Measurements from ENCODE around the gene PBX3. TPM values are rescaled to one million over a fixed set of nuclear protein-coding genes. Genes with fewer than 3 reads are reported as not detected.

The PBX3 gene
- total and polyA plus RNA-seq, 7 donors, result 4.2 to 12.7 (median 6.6) TPM

DNA sequence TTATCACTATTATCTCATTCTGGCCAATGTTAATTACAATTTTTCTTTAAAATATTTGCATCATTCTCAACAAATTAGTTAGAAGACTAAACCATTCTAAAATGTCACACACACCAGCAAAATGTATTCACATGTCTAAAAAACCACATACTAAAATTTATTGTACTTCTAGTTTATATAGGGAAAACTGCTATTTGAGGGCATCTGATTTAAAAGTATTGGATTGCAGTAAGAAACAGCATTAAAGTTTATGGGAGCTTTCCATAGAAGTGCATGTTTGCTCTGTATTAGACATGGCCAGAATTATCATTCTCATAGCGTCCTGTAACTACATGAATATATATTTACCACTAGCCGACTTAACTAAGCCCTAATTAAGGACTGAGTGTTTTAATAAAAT lies 150.3 kb downstream of the PBX3 start:
- H3K9me3 ChIP-seq, result no peaks in the 10 kb centered on the region
- intact Hi-C loops (cut with DNase I), result no loop called here
- no peak for ATAC-seq
- no peaks in the 10 kb centered on the region for H3K4me1 ChIP-seq
- no peaks in the 10 kb centered on the region for H3K36me3 ChIP-seq (ENCODE audit: insufficient read depth in 1 of 2, low read depth in 1 of 2)
- DNase-seq, result no peak
- no peak overlapping the region for H3K27ac ChIP-seq
- TF ChIP-seq, protein P1, sequence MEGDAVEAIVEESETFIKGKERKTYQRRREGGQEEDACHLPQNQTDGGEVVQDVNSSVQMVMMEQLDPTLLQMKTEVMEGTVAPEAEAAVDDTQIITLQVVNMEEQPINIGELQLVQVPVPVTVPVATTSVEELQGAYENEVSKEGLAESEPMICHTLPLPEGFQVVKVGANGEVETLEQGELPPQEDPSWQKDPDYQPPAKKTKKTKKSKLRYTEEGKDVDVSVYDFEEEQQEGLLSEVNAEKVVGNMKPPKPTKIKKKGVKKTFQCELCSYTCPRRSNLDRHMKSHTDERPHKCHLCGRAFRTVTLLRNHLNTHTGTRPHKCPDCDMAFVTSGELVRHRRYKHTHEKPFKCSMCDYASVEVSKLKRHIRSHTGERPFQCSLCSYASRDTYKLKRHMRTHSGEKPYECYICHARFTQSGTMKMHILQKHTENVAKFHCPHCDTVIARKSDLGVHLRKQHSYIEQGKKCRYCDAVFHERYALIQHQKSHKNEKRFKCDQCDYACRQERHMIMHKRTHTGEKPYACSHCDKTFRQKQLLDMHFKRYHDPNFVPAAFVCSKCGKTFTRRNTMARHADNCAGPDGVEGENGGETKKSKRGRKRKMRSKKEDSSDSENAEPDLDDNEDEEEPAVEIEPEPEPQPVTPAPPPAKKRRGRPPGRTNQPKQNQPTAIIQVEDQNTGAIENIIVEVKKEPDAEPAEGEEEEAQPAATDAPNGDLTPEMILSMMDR (IDR thresholded peaks at IDR 0.05), result no peak
- no peaks in the 10 kb centered on the region for H3K27me3 ChIP-seq (ENCODE audit: insufficient read depth in 3 of 3, low read length in 2 of 3)
- WGBS, 3 donors, result 96 to 100% (median 99%) methylated on average over 2 of the region's 2 CpGs
- no peak overlapping the region for H3K4me3 ChIP-seq

GRCh38 chr9:125902214-125902613 lies 155.0 kb downstream of the PBX3 start:
- intact Hi-C loops (cut with DNase I), result no loop called here
- Histone ChIP-seq H3K27ac (no peak overlapping the region), H3K9me3 (no peaks in the 10 kb centered on the region), H3K36me3 (ENCODE audit: insufficient read depth in 1 of 2, low read depth in 1 of 2) (no peaks in the 10 kb centered on the region), H3K4me1 (no peaks in the 10 kb centered on the region), H3K27me3 (ENCODE audit: insufficient read depth in 3 of 3, low read length in 2 of 3) (no peaks in the 10 kb centered on the region), H3K4me3 (no peak overlapping the region)
- 73 to 83% (median 77%) methylated on average over 3 of the region's 3 CpGs for WGBS, 3 donors
- TF ChIP-seq, protein P1 (IDR thresholded peaks at IDR 0.05), result no peak
- DNase-seq, result no peak
- ATAC-seq, result no peak

- 89 to 95% (median 93%) methylated on average over 2 of the region's 2 CpGs for WGBS, 3 donors
- no peaks in the 10 kb centered on the region for H3K9me3 ChIP-seq
- ATAC-seq, result no peak
Measured at GRCh38 chr9:125902831-125903512, 155.8 kb downstream of the PBX3 start.

DNA sequence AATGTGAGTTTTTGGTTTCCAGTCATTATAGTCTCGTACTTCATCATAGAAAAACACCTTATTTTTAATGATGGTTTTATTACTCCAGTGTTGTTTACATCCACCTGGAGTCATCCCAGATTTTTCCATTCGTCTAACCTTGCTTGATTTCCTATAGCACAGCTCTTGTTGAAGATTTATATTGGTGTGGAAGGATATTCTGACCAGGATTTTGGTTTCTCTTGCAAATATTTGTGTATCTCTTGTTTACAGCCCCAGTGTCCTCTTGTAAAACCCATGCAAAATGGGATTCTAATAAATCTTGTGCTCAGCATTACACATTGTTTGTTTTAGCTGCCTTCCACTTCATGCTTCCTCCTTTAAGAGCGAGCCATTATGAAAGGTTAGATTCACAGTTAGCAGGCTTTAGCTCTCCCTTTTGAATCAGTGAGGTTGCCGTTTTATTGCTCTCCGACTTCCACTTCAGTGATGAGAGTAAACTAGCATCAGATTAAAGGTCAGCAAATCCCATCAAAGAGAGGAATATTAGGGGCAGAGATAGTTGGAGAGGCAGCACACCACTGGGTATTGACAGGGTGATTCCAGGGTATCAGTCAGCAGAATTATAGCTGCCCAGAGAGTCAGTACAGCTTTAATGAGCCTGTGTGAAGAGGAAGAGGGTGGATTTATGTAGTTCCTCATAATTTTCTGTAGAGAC lies 157.1 kb downstream of the PBX3 start:
- H3K36me3 ChIP-seq (ENCODE audit: insufficient read depth in 1 of 2, low read depth in 1 of 2), result no peaks in the 10 kb centered on the region
- no peak overlapping the region for H3K4me3 ChIP-seq
- no peak for DNase-seq
- H3K27me3 ChIP-seq (ENCODE audit: insufficient read depth in 3 of 3, low read length in 2 of 3), result no peaks in the 10 kb centered on the region
- no peak overlapping the region for H3K27ac ChIP-seq
- no peaks in the 10 kb centered on the region for H3K4me1 ChIP-seq
- 83 to 85% (median 83%) methylated on average over 5 of the region's 5 CpGs for WGBS, 3 donors
- H3K9me3 ChIP-seq, result no peaks in the 10 kb centered on the region
- TF ChIP-seq, protein P1 (IDR thresholded peaks at IDR 0.05), result no peak
- no peak for ATAC-seq
- intact Hi-C loops (cut with DNase I), result no loop called here

More at GRCh38 chr9:125902831-125903512, 155.8 kb downstream of the PBX3 start:
- no peaks in the 10 kb centered on the region for H3K36me3 ChIP-seq (ENCODE audit: insufficient read depth in 1 of 2, low read depth in 1 of 2)
- TF ChIP-seq, protein P1 (IDR thresholded peaks at IDR 0.05), result no peak
- no peak overlapping the region for H3K27ac ChIP-seq
- H3K27me3 ChIP-seq (ENCODE audit: insufficient read depth in 3 of 3, low read length in 2 of 3), result no peaks in the 10 kb centered on the region
- intact Hi-C loops (cut with DNase I), result no loop called here
- H3K4me1 ChIP-seq, result no peaks in the 10 kb centered on the region
- no peak overlapping the region for H3K4me3 ChIP-seq
- no peak for DNase-seq

Measured in psoas muscle (tissue), 8 donors.